ENCODE measurements around the gene PLXNB2.

Gene PLXNB2

DNA sequence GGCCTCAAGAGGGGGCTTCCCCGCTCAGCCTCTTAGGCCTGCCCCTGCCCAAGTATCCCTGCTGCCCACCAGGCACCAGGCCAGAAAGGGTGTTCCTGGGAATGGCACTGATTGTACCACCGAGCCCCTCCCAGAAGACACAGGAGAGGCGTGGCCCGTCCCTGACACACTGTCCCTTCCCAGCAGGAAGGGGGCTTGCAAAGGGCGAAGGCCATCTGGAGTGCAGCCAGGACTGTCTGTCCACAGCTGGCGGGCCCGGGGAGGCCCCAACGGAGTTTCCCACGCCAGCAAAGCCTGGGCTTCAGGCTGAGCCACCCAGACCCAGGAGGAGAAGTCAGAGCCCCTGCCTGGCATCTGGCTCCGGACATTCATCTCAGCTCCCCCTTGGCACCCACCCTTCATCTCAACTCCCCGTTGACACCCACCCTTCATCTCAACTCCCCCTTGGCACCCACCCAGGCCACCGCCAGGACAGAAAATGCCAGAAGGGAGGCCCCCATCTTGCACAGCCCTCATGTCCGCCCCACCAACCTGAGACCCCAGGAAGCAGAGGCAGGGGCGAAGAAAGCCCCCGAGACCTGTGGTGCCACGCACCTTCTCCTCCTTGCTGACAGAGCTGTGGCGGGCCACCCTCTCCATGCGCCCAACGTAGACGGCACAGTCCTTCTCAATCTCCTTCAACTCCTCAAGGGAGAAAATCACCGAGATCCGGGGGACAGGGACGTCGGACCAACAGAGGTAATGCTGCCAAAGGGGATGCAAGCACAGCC lies 82.1 kb downstream of the PLXNB2 start:
- no peak for DNase-seq

Data from NCI-H510A (cell line).